Measurements from ENCODE around the gene LMOD1.

- peak; percentile 9; the same call in 1 of the 2 replicates for TF ChIP-seq SPI1 (IDR thresholded peaks at IDR 0.05; ENCODE audit: low read depth, low read length)
- no peak for TF ChIP-seq POLR2A (IDR thresholded peaks at IDR 0.05; ENCODE audit: low read depth, low read length)
- TF ChIP-seq POLR2AphosphoS5 (IDR thresholded peaks at IDR 0.05; ENCODE audit: low read depth, low read length): no peak
Observed at GRCh38 chr1:201905234-201905890, 41.0 kb downstream of the LMOD1 start.
